H1 (cell line): ENCODE results near the gene PHF24. TPM values are rescaled to one million over a fixed set of nuclear protein-coding genes. Genes with fewer than 3 reads are reported as not detected.

Source experiments
- CTCF ChIA-PET: fragments of 300-600 bp; sonication (Branson Sonifier 250); formaldehyde crosslinking; loops from one replicate; lab custom pipeline; 2021; ENCODE audit not compliant: partially characterized antibody; lab: Charles Lee
- POLR2A ChIA-PET: fragments of 300-600 bp; sonication (Branson Sonifier 250); formaldehyde crosslinking; loops from one replicate; lab custom pipeline; 2021; ENCODE audit warnings: inconsistent platforms; ENCODE audit not compliant: partially characterized antibody; lab: Charles Lee
- DNase-seq, 2 experiments: peaks; one replicate each; pipeline versions ENCODE4 v3.0.0 to v3.0.0-alpha.2; 2010 to 2022; ENCODE audit warnings: low spot score in 2 of 2, low read depth in 1 of 2, mixed read lengths in 1 of 2
- FAIRE-seq: peaks from 2 replicates; lab custom pipeline; 2011; peaks lifted over from hg19 to GRCh38; lab: Jason Lieb, UNC
- H2AFZ ChIP-seq: 2 replicates; pipeline ENCODE4 v1.8.1; 2012; ENCODE audit warnings: low read length, inconsistent platforms
- H2AK5ac ChIP-seq: 2 replicates; pipeline ENCODE4 v1.6.1; 2013; ENCODE audit warnings: low read depth, low read length
- H2BK120ac ChIP-seq: replicated peaks from 2 replicates; pipeline ENCODE3; 2013; ENCODE audit warnings: low read depth, low read length, inconsistent platforms
- H2BK12ac ChIP-seq: 2 replicates; pipeline ENCODE4 v1.6.1; 2013; ENCODE audit warnings: low read depth, low read length
- H2BK15ac ChIP-seq: 2 replicates; pipeline ENCODE4 v1.6.1; 2013; ENCODE audit warnings: low read length
- H2BK20ac ChIP-seq: 2 replicates; pipeline ENCODE4 v1.6.1; 2013; ENCODE audit warnings: low read length
- H2BK5ac ChIP-seq: 2 replicates; pipeline ENCODE4 v1.6.1; 2013; ENCODE audit warnings: low read depth, low read length
- H3K14ac ChIP-seq: 2 replicates; pipeline ENCODE4 v1.6.1; 2013; ENCODE audit warnings: inconsistent platforms; ENCODE audit not compliant: insufficient read length
- H3K18ac ChIP-seq: 2 replicates; pipeline ENCODE4 v1.6.1; 2013; ENCODE audit warnings: low read length; ENCODE audit errors: extremely low read depth
- H3K23ac ChIP-seq: 2 replicates; pipeline ENCODE4 v1.6.1; 2013; ENCODE audit warnings: inconsistent platforms; ENCODE audit not compliant: insufficient read length
- H3K23me2 ChIP-seq: 2 replicates; pipeline ENCODE4 v1.6.1; 2013; ENCODE audit warnings: low read depth, low read length
- H3K27ac ChIP-seq: 2 replicates; pipeline ENCODE4 v1.6.1; 2011; ENCODE audit warnings: low read depth, low read length, inconsistent platforms
- H3K27me3 ChIP-seq, 4 experiments: replicated peaks in 1 of 4; 1 replicate in 1 of 4; 2 replicates in 3 of 4; pipeline versions ENCODE4 v1.6.1 to v1.8.1; 2011 to 2013; ENCODE audit warnings: low read length in 3 of 4, mild to moderate bottlenecking in 3 of 4, inconsistent platforms in 2 of 4, mixed read lengths in 2 of 4, moderate library complexity in 1 of 4; ENCODE audit not compliant: control insufficient read depth in 3 of 4, insufficient read depth in 3 of 4; ENCODE audit errors: extremely low read depth in 1 of 4
- H3K36me3 ChIP-seq, 4 experiments: 2 replicates each; pipeline versions ENCODE4 v1.6.1 to v1.8.1; 2011 to 2013; ENCODE audit warnings: mild to moderate bottlenecking in 4 of 4, low read length in 3 of 4, moderate library complexity in 2 of 4, control low read depth in 1 of 4, inconsistent platforms in 1 of 4; ENCODE audit not compliant: insufficient read depth in 4 of 4, control insufficient read depth in 2 of 4
- H3K4ac ChIP-seq: replicated peaks from 2 replicates; pipeline ENCODE3; 2013; ENCODE audit warnings: low read length, low read depth, mixed read lengths, inconsistent platforms; ENCODE audit not compliant: insufficient read length
- H3K4me1 ChIP-seq, 4 experiments: replicated peaks in 1 of 4; 1 replicate in 1 of 4; 2 replicates in 3 of 4; pipeline versions ENCODE4 v1.6.1 to v1.8.1; 2011 to 2013; ENCODE audit warnings: low read length in 3 of 4, inconsistent platforms in 2 of 4, mixed read lengths in 1 of 4; ENCODE audit not compliant: insufficient read depth in 4 of 4, control insufficient read depth in 3 of 4
- H3K4me2 ChIP-seq, 2 experiments: 2 replicates each; pipeline versions ENCODE4 v1.6.1 to v1.8.1; 2011 to 2013; ENCODE audit warnings: low read depth in 2 of 2, low read length in 2 of 2, control low read depth in 1 of 2, inconsistent platforms in 1 of 2, mild to moderate bottlenecking in 1 of 2; ENCODE audit not compliant: insufficient read depth in 1 of 2
- H3K4me3 ChIP-seq, 4 experiments: fragments of 200-600, 300-600 bp in 1 of 4; sonication (generic), shearing (Covaris generic), sonication (Bioruptor Twin) in 1 of 4; 2 replicates each; pipeline versions ENCODE4 v1.5.1 to v1.8.1; 2011 to 2016; ENCODE audit warnings: low read length in 4 of 4, low read depth in 3 of 4, control low read depth in 2 of 4, inconsistent platforms in 2 of 4, mild to moderate bottlenecking in 2 of 4, mixed read lengths in 1 of 4, moderate library complexity in 1 of 4; ENCODE audit not compliant: insufficient read depth in 2 of 4; ENCODE audit errors: extremely low read depth in 1 of 4
- H3K56ac ChIP-seq: replicated peaks from 2 replicates; pipeline ENCODE3; 2013; ENCODE audit warnings: low read depth, mild to moderate bottlenecking, mixed read lengths, low read length, inconsistent platforms; ENCODE audit not compliant: insufficient read length
- H3K79me1 ChIP-seq: 2 replicates; pipeline ENCODE4 v1.6.1; 2013; ENCODE audit warnings: low read depth, low read length, control low read depth
- H3K79me2 ChIP-seq, 2 experiments: 2 replicates each; pipeline versions ENCODE4 v1.6.1 to v1.8.1; 2012 to 2013; ENCODE audit warnings: low read length in 2 of 2, mild to moderate bottlenecking in 2 of 2, inconsistent platforms in 1 of 2; ENCODE audit not compliant: insufficient read depth in 2 of 2, control insufficient read depth in 1 of 2
- H3K9ac ChIP-seq, 4 experiments: replicated peaks in 1 of 4; 1 replicate in 1 of 4; 2 replicates in 3 of 4; pipeline versions ENCODE4 v1.6.1 to v1.8.1; 2011 to 2013; ENCODE audit warnings: low read depth in 3 of 4, low read length in 3 of 4, control low read depth in 2 of 4, mild to moderate bottlenecking in 2 of 4, moderate library complexity in 2 of 4, inconsistent platforms in 1 of 4; ENCODE audit errors: extremely low read depth in 1 of 4
- H3K9me3 ChIP-seq, 2 experiments: 2 replicates each; pipeline versions ENCODE4 v1.6.1 to v1.8.1; 2012 to 2013; ENCODE audit warnings: mild to moderate bottlenecking in 2 of 2, moderate library complexity in 2 of 2, control low read depth in 1 of 2, inconsistent platforms in 1 of 2, low read depth in 1 of 2, low read length in 1 of 2, mixed read lengths in 1 of 2; ENCODE audit not compliant: insufficient read depth in 2 of 2
- H4K20me1 ChIP-seq, 2 experiments: replicated peaks in 1 of 2; 2 replicates each; pipeline versions ENCODE3 to v1.8.1; 2011 to 2013; ENCODE audit warnings: inconsistent platforms in 2 of 2, low read length in 2 of 2, mild to moderate bottlenecking in 1 of 2; ENCODE audit not compliant: insufficient read depth in 2 of 2, control insufficient read depth in 1 of 2
- H4K5ac ChIP-seq: 2 replicates; pipeline ENCODE4 v1.6.1; 2013; ENCODE audit warnings: low read length, low read depth, mixed read lengths, inconsistent platforms; ENCODE audit not compliant: insufficient read length
- H4K8ac ChIP-seq: 2 replicates; pipeline ENCODE4 v1.8.0; 2013; ENCODE audit warnings: mild to moderate bottlenecking, moderate library complexity, low read length, inconsistent platforms; ENCODE audit not compliant: insufficient read depth; ENCODE audit errors: extremely low read depth
- H4K91ac ChIP-seq: replicated peaks from 2 replicates; pipeline ENCODE3; 2013; ENCODE audit warnings: low read length, mixed read lengths, inconsistent platforms; ENCODE audit not compliant: insufficient read length
- ATF3 ChIP-seq: IDR thresholded peaks from 2 replicates; pipeline ENCODE4 v1.6.1; 2011; ENCODE audit warnings: low read depth, mild to moderate bottlenecking, low read length; ENCODE audit not compliant: insufficient read depth
- BACH1 ChIP-seq: IDR thresholded peaks from 2 replicates; pipeline ENCODE4 v1.6.1; 2012; ENCODE audit warnings: low read length, improper control_type of control experiment
- CTBP2 ChIP-seq: IDR thresholded peaks from 2 replicates; pipeline ENCODE4 v1.7.0; 2011; ENCODE audit warnings: borderline replicate concordance, mild to moderate bottlenecking, moderate library complexity, mixed read lengths, low read length; ENCODE audit not compliant: insufficient read depth, insufficient read length
- GABPA ChIP-seq: IDR thresholded peaks from 2 replicates; pipeline ENCODE4 v1.6.1; 2011; ENCODE audit warnings: mild to moderate bottlenecking, low read length, moderate library complexity, borderline replicate concordance; ENCODE audit not compliant: insufficient read depth
- HDAC6 ChIP-seq: IDR thresholded peaks from one replicate; pipeline ENCODE4 v1.7.1; 2012; ENCODE audit warnings: low read depth, mild to moderate bottlenecking, inconsistent platforms, low read length, moderate library complexity
- KDM1A ChIP-seq: fragments of 200-600, 300-600 bp; sonication (generic); IDR thresholded peaks from 2 replicates; pipeline ENCODE4 v1.7.1; 2016; ENCODE audit warnings: mild to moderate bottlenecking, low read length, borderline replicate concordance
- MAFK ChIP-seq: IDR thresholded peaks from 2 replicates; pipeline ENCODE4 v1.6.1; 2012; ENCODE audit warnings: low read depth, mild to moderate bottlenecking, improper control_type of control experiment, low read length
- NANOG ChIP-seq: IDR thresholded peaks from 2 replicates; pipeline ENCODE4 v1.6.1; 2011; ENCODE audit warnings: low read length, low read depth, mild to moderate bottlenecking, inconsistent platforms; ENCODE audit not compliant: insufficient read depth, poor library complexity, severe bottlenecking
- SAP30 ChIP-seq: fragments of 300-600 bp; sonication (generic); IDR thresholded peaks from 2 replicates; pipeline ENCODE4 v1.7.1; 2012; ENCODE audit warnings: low read length, moderate library complexity, mild to moderate bottlenecking, inconsistent platforms; ENCODE audit not compliant: insufficient read depth, insufficient replicate concordance
- SIRT6 ChIP-seq: IDR thresholded peaks from one replicate; pipeline ENCODE4 v1.7.1; 2012; ENCODE audit warnings: low read length, inconsistent platforms
- SRF ChIP-seq: IDR thresholded peaks from 2 replicates; pipeline ENCODE4 v1.6.1; 2011; ENCODE audit warnings: mild to moderate bottlenecking, low read depth, low read length, moderate library complexity
- TBP ChIP-seq: IDR thresholded peaks from 2 replicates; pipeline ENCODE4 v1.6.1; 2011; ENCODE audit warnings: low read depth, low read length, improper control_type of control experiment
- ZNF274 ChIP-seq: IDR thresholded peaks from 2 replicates; pipeline ENCODE4 v1.7.0; 2012; ENCODE audit warnings: low read length, borderline replicate concordance; ENCODE audit errors: extremely low read depth
- WGBS, 2 experiments: shearing (Covaris generic) in 1 of 2; methylation state at CpG; one replicate each; pipeline versions ENCODE4 v1.1.6 to v1.1.7; 2013 to 2015; ENCODE audit warnings: low lambda C conversion rate in 2 of 2, mixed read lengths in 2 of 2, inconsistent platforms in 1 of 2, low coverage in 1 of 2, missing lambda C conversion rate in 1 of 2; ENCODE audit not compliant: insufficient replicate concordance in 2 of 2, insufficient coverage in 1 of 2, insufficient read length in 1 of 2; ENCODE audit errors: extremely low coverage in 1 of 2, missing lambda C conversion rate in 1 of 2; 5-methylcytosine and 5-hydroxymethylcytosine counted together
- polyA plus RNA-seq, 7 experiments: library from polyadenylated mRNA; depleted of rRNA in 3 of 7; stranded (reverse) in 5 of 7; unstranded in 2 of 7; fragments of >200 nt in 5 of 7; fragments of 200-250 nt in 2 of 7; gene quantifications; 1 replicate in 5 of 7; 2 replicates in 1 of 7; 4 replicates in 1 of 7; pipeline versions ENCODE4 v1.2.1 to v1.2.3, GENCODE V29; 2011 to 2013; ENCODE audit warnings: missing spikeins in 2 of 7, mixed read lengths in 2 of 7
- total RNA-seq: library from RNA; stranded (reverse); fragmentation: NEBNext Ultra II Directional; extraction: Animal tissue kit (Norgen Biotek cat#: 25700); gene quantifications from 2 replicates; pipeline ENCODE4 v1.2.1, GENCODE V29; 2021

Gene PHF24
- total and polyA plus RNA-seq, 2 of the 8 experiments (the other 6 are each of a cell fraction or from before 2014, with no cell fraction given) = 0.29 to 0.35 TPM

GRCh38 chr9:34982361-34982760, 24.3 kb downstream of the PHF24 start:
- Histone ChIP-seq H2BK120ac (no peak overlapping the region), H2BK12ac (no peak overlapping the region), H2BK5ac (no peak overlapping the region), H4K91ac (no peak overlapping the region), H4K20me1 (no peaks in the 10 kb centered on the region), H3K23me2 (no peaks in the 10 kb centered on the region), H3K4me3 (no peak overlapping the region), H2AK5ac (no peak overlapping the region), H2BK20ac (no peak overlapping the region), H3K56ac (no peak overlapping the region), H3K18ac (no peak overlapping the region), H3K27ac (no peak overlapping the region), H3K9ac (no peak overlapping the region), H3K23ac (no peak overlapping the region), H3K14ac (no peak overlapping the region), H3K4ac (no peak overlapping the region), H4K5ac (no peak overlapping the region), H2AFZ (no peak overlapping the region), H3K4me1 (peaks cover 0 to 9% (median 3%) of the 10 kb centered on the region in 4 experiments; a peak in 4 of 7 replicates), H3K36me3 (no peaks in the 10 kb centered on the region), H3K79me2 (no peaks in the 10 kb centered on the region), H3K4me2 (no peak overlapping the region), H3K79me1 (no peaks in the 10 kb centered on the region), H2BK15ac (no peak overlapping the region), H3K27me3 (no peaks in the 10 kb centered on the region), H4K8ac (no peak overlapping the region), H3K9me3 (no peaks in the 10 kb centered on the region)
- DNase-seq (no peak), FAIRE-seq (no peak)
- ChIA-PET CTCF (interaction anchor here (0.6 to 8.3 kb wide), 9 partner anchors 8 to 222 kb away, joined by 3 to 108 read pairs (median 9); a partner anchor contains a TSS), POLR2A (interaction anchor here (0.9 to 1.3 kb wide), 3 partner anchors 19 to 73 kb away, joined by 3 read pairs; no protein-coding TSS in a partner anchor)
- TF ChIP-seq KDM1A = no peak
- TF ChIP-seq TBP = no peak
- no peak for TF ChIP-seq HDAC6
- TF ChIP-seq SIRT6 = no peak
- no peak for TF ChIP-seq BACH1
- no peak for TF ChIP-seq MAFK
- no peak for TF ChIP-seq NANOG
- TF ChIP-seq SRF = no peak
- no peak for TF ChIP-seq ATF3
- no peak for TF ChIP-seq CTBP2
- no peak for TF ChIP-seq SAP30
- TF ChIP-seq GABPA = no peak
- TF ChIP-seq ZNF274 = no peak
- WGBS, 2 experiments = 91% methylated on average over 7 of the region's 7 CpGs; no CpG with 5 or more reads in 1 of the 2 experiments
